ENCODE data around the gene LGR4. TPM values are rescaled to one million over a fixed set of nuclear protein-coding genes. Genes with fewer than 3 reads are reported as not detected.

LGR4 gene
- total and polyA plus RNA-seq, 2 of the 13 experiments (the other 11 are each of a cell fraction or from before 2014, with no cell fraction given), result 42.1 to 68.7 TPM

DNA sequence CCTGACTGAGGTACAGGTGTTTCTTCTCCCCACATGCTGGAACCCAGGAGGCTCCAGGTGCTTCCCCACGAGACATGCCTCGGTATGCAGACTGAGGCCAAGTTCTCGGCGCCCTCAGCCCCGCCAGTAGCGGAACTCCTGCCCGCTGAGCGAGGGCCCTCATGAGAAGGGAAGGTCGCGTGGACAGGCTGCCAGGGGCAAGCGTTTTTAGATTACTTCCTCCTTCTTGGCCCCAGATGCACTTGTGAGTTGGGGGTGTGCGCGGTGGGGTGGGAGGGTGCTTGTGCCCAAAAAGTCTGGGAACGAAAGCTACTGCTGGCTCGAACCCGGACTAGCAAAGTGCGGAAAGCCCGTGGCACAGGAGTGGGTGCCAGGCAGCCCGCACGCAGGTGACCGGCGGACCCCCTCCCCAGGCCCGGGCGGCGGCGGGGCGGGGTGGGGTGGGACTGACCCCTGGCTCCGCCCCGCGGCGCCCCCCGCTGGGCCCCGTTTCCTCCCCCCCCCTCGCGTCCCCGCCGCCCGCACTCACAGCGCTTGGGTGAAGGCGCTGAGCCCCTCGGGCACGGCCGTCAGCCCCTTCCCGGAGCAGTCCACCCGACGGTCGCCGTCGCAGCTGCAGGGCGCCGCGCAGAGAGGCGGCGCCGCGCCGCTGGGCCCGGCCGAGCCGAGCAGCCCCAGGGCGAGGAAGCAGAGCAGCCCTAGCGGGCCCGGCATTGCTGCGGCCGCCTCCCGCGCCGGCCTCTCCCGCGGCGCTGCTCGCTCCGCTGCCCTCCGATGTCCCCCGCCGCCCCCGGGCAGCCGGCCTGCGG is 797 bp downstream of the LGR4 start (continued):
- peak; percentile 58; the same call in 1 of the 2 replicates for TF ChIP-seq HDAC1 (CRISPR knock-in tag; IDR thresholded peaks at IDR 0.05)
- TF ChIP-seq, protein P1, sequence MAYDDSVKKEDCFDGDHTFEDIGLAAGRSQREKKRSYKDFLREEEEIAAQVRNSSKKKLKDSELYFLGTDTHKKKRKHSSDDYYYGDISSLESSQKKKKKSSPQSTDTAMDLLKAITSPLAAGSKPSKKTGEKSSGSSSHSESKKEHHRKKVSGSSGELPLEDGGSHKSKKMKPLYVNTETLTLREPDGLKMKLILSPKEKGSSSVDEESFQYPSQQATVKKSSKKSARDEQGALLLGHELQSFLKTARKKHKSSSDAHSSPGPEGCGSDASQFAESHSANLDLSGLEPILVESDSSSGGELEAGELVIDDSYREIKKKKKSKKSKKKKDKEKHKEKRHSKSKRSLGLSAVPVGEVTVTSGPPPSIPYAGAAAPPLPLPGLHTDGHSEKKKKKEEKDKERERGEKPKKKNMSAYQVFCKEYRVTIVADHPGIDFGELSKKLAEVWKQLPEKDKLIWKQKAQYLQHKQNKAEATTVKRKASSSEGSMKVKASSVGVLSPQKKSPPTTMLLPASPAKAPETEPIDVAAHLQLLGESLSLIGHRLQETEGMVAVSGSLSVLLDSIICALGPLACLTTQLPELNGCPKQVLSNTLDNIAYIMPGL (CRISPR knock-in tag; IDR thresholded peaks at IDR 0.05; ENCODE audit: borderline replicate concordance in 1 of 2, low read depth in 1 of 2), result peak; percentile 19 to 25; a peak in 1 of 4 replicates
- TF ChIP-seq ZMAT3 (CRISPR knock-in tag; conservative IDR thresholded peaks at IDR 0.05), result peak; percentile 58; the same call in 1 of the 2 replicates
- TF ChIP-seq TCF7L2 (IDR thresholded peaks at IDR 0.05; ENCODE audit: low read depth, low read length), result no peak
- TF ChIP-seq, protein P2, sequence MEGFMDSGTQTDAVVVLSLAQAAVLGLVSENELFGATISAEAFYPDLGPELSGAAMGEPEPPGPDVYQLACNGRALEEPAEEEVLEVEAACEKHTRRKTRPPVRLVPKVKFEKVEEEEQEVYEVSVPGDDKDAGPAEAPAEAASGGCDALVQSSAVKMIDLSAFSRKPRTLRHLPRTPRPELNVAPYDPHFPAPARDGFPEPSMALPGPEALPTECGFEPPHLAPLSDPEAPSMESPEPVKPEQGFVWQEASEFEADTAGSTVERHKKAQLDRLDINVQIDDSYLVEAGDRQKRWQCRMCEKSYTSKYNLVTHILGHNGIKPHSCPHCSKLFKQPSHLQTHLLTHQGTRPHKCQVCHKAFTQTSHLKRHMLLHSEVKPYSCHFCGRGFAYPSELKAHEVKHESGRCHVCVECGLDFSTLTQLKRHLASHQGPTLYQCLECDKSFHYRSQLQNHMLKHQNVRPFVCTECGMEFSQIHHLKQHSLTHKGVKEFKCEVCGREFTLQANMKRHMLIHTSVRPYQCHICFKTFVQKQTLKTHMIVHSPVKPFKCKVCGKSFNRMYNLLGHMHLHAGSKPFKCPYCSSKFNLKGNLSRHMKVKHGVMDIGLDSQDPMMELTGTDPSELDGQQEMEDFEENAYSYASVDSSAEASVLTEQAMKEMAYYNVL (CRISPR knock-in tag; IDR thresholded peaks at IDR 0.05; ENCODE audit: borderline replicate concordance), result 0 out of 2 replicates have a peak, but pooled peaks have one; percentile 29
- TF ChIP-seq KMT2A (CRISPR knock-in tag; IDR thresholded peaks at IDR 0.05), result 0 out of 2 replicates have a peak, but pooled peaks have one; percentile 39
- TF ChIP-seq RXRA (CRISPR knock-in tag; IDR thresholded peaks at IDR 0.05), result peak; percentile 49; the same call in 1 of the 2 replicates
- TF ChIP-seq, protein P3, sequence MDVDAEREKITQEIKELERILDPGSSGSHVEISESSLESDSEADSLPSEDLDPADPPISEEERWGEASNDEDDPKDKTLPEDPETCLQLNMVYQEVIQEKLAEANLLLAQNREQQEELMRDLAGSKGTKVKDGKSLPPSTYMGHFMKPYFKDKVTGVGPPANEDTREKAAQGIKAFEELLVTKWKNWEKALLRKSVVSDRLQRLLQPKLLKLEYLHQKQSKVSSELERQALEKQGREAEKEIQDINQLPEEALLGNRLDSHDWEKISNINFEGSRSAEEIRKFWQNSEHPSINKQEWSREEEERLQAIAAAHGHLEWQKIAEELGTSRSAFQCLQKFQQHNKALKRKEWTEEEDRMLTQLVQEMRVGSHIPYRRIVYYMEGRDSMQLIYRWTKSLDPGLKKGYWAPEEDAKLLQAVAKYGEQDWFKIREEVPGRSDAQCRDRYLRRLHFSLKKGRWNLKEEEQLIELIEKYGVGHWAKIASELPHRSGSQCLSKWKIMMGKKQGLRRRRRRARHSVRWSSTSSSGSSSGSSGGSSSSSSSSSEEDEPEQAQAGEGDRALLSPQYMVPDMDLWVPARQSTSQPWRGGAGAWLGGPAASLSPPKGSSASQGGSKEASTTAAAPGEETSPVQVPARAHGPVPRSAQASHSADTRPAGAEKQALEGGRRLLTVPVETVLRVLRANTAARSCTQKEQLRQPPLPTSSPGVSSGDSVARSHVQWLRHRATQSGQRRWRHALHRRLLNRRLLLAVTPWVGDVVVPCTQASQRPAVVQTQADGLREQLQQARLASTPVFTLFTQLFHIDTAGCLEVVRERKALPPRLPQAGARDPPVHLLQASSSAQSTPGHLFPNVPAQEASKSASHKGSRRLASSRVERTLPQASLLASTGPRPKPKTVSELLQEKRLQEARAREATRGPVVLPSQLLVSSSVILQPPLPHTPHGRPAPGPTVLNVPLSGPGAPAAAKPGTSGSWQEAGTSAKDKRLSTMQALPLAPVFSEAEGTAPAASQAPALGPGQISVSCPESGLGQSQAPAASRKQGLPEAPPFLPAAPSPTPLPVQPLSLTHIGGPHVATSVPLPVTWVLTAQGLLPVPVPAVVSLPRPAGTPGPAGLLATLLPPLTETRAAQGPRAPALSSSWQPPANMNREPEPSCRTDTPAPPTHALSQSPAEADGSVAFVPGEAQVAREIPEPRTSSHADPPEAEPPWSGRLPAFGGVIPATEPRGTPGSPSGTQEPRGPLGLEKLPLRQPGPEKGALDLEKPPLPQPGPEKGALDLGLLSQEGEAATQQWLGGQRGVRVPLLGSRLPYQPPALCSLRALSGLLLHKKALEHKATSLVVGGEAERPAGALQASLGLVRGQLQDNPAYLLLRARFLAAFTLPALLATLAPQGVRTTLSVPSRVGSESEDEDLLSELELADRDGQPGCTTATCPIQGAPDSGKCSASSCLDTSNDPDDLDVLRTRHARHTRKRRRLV (CRISPR knock-in tag; IDR thresholded peaks at IDR 0.05), result peak; percentile 59; the same call in 1 of the 2 replicates
- no peak for TF ChIP-seq ZFP36L2 (CRISPR knock-in tag; IDR thresholded peaks at IDR 0.05)
- TF ChIP-seq YEATS4 (CRISPR knock-in tag; IDR thresholded peaks at IDR 0.05; ENCODE audit: borderline replicate concordance), result 0 out of 2 replicates have a peak, but pooled peaks have one; percentile 13
- TF ChIP-seq POLR2A (IDR thresholded peaks at IDR 0.05; ENCODE audit: insufficient read depth in 1 of 2, low read depth in 2 of 2, low read length in 2 of 2), result peak in 1 of 2 experiments; percentile 45; a peak in 1 of 4 replicates
- TF ChIP-seq HNRNPLL (IDR thresholded peaks at IDR 0.05; ENCODE audit: low read depth, low read length, poor library complexity, severe bottlenecking), result peak; percentile 92

Measured in HepG2 (cell line).